Fibroblast of lung (primary cell): ENCODE data around the gene COLEC11. TPM values are rescaled to one million over a fixed set of nuclear protein-coding genes. Genes with fewer than 3 reads are reported as not detected.

Source experiments
- DNase-seq, 2 donors: peaks; one replicate each; pipeline versions ENCODE4 v3.0.0 to v3.0.0-alpha.2; 2010; ENCODE audit warnings: low read depth in 2 of 2
- H2AFZ ChIP-seq: 2 replicates; pipeline ENCODE4 v1.5.1; 2012; ENCODE audit warnings: low read length, control low read depth, inconsistent platforms
- H3K27ac ChIP-seq: 2 replicates; pipeline ENCODE4 v1.5.1; 2011; ENCODE audit warnings: low read length, control low read depth; ENCODE audit not compliant: insufficient read depth
- H3K27me3 ChIP-seq: 2 replicates; pipeline ENCODE4 v1.5.1; 2011; ENCODE audit warnings: mild to moderate bottlenecking, low read length; ENCODE audit not compliant: control insufficient read depth, insufficient read depth
- H3K36me3 ChIP-seq: 2 replicates; pipeline ENCODE4 v1.5.1; 2011; ENCODE audit warnings: low read length; ENCODE audit not compliant: control insufficient read depth, insufficient read depth
- H3K4me1 ChIP-seq: 2 replicates; pipeline ENCODE4 v1.5.1; 2011; ENCODE audit warnings: low read length; ENCODE audit not compliant: control insufficient read depth, insufficient read depth; ENCODE audit errors: extremely low read depth
- H3K4me2 ChIP-seq: 2 replicates; pipeline ENCODE4 v1.5.1; 2011; ENCODE audit warnings: low read length, control low read depth; ENCODE audit not compliant: insufficient read depth; ENCODE audit errors: extremely low read depth
- H3K4me3 ChIP-seq, 4 experiments: fragments of 200-600 bp in 1 of 4; sonication (generic) in 1 of 4; replicated peaks in 1 of 4; 2 replicates each; pipeline ENCODE4 v1.5.1; 2011 to 2016; ENCODE audit warnings: low read length in 4 of 4, low read depth in 3 of 4, mild to moderate bottlenecking in 3 of 4, control low read depth in 2 of 4, inconsistent platforms in 1 of 4, mixed read lengths in 1 of 4; ENCODE audit not compliant: insufficient read depth in 1 of 4; ENCODE audit errors: control extremely low read depth in 1 of 4
- H3K79me2 ChIP-seq: 2 replicates; pipeline ENCODE4 v1.5.1; 2012; ENCODE audit warnings: mild to moderate bottlenecking, low read length, inconsistent platforms; ENCODE audit not compliant: control insufficient read depth, insufficient read depth
- H3K9ac ChIP-seq: 2 replicates; pipeline ENCODE4 v1.5.1; 2011; ENCODE audit warnings: mild to moderate bottlenecking, low read length, control low read depth; ENCODE audit not compliant: insufficient read depth
- H3K9me3 ChIP-seq: 2 replicates; pipeline ENCODE4 v1.5.1; 2012; ENCODE audit warnings: low read depth, low read length; ENCODE audit not compliant: control insufficient read depth, insufficient read depth
- H4K20me1 ChIP-seq: 2 replicates; pipeline ENCODE4 v1.5.1; 2011; ENCODE audit warnings: low read length; ENCODE audit not compliant: control insufficient read depth, insufficient read depth; ENCODE audit errors: extremely low read depth
- CTCF ChIP-seq, 2 donors: IDR thresholded peaks in 1 of 2; conservative IDR thresholded peaks in 1 of 2; 1 replicate in 1 of 2; 2 replicates in 1 of 2; pipeline ENCODE4 v1.5.1; 2011 to 2012; ENCODE audit warnings: low read length in 2 of 2, control low read depth in 1 of 2, inconsistent platforms in 1 of 2, low read depth in 1 of 2, mild to moderate bottlenecking in 1 of 2
- EZH2 ChIP-seq: IDR thresholded peaks from 2 replicates; pipeline ENCODE4 v1.5.1; 2012; ENCODE audit warnings: low read length, control low read depth, mild to moderate bottlenecking; ENCODE audit errors: missing control alignments
- polyA plus RNA-seq, 2 donors: library from polyadenylated mRNA; depleted of rRNA in 1 of 2; stranded (reverse) in 1 of 2; unstranded in 1 of 2; fragments of >200 nt; gene quantifications; 2 replicates each; pipeline ENCODE4 v1.2.1, GENCODE V29; 2011 to 2012; ENCODE audit warnings: missing spikeins in 1 of 2
- total RNA-seq: library from RNA; depleted of rRNA; stranded (reverse); fragments of >200 nt; gene quantifications from 2 replicates; pipeline ENCODE4 v1.2.1, GENCODE V29; 2014

The COLEC11 gene
- total and polyA plus RNA-seq, 2 donors (not counting 1 experiment from before 2014, with no cell fraction given): 0.30 to 0.83 TPM

GRCh38 chr2:3625186-3625585 lies 30.3 kb downstream of the COLEC11 start:
- no peak overlapping the region for H3K27ac ChIP-seq
- no peaks in the 10 kb centered on the region for H4K20me1 ChIP-seq
- no peaks in the 10 kb centered on the region for H3K9me3 ChIP-seq
- H3K9ac ChIP-seq: no peak overlapping the region
- no peak overlapping the region for H3K4me2 ChIP-seq
- no peak for DNase-seq
- H3K4me1 ChIP-seq: peaks cover 2% of the 10 kb centered on the region
- no peaks in the 10 kb centered on the region for H3K79me2 ChIP-seq
- no peak overlapping the region for H2AFZ ChIP-seq
- H3K36me3 ChIP-seq: no peaks in the 10 kb centered on the region
- no peak for TF ChIP-seq CTCF (conservative IDR thresholded peaks at IDR 0.05 in 1 of 2, IDR thresholded peaks at IDR 0.05 in 1 of 2; ENCODE audit: low read depth in 1 of 2, low read length in 2 of 2)
- TF ChIP-seq EZH2: no peak
- no peak overlapping the region for H3K4me3 ChIP-seq
- no peaks in the 10 kb centered on the region for H3K27me3 ChIP-seq

GRCh38 chr2:3626118-3626811 lies 31.4 kb downstream of the COLEC11 start:
- Histone ChIP-seq H4K20me1 (no peaks in the 10 kb centered on the region), H3K4me3 (no peak overlapping the region), H3K4me1 (no peaks in the 10 kb centered on the region), H2AFZ (no peak overlapping the region), H3K79me2 (no peaks in the 10 kb centered on the region), H3K36me3 (no peaks in the 10 kb centered on the region), H3K9me3 (no peaks in the 10 kb centered on the region), H3K27me3 (no peaks in the 10 kb centered on the region), H3K27ac (no peak overlapping the region), H3K4me2 (no peak overlapping the region), H3K9ac (no peak overlapping the region)
- TF ChIP-seq CTCF (conservative IDR thresholded peaks at IDR 0.05 in 1 of 2, IDR thresholded peaks at IDR 0.05 in 1 of 2; ENCODE audit: low read depth in 1 of 2, low read length in 2 of 2) (no peak), EZH2 (no peak)
- DNase-seq: peak in 1 of 2 donors; percentile 91

- TF ChIP-seq CTCF (conservative IDR thresholded peaks at IDR 0.05 in 1 of 2, IDR thresholded peaks at IDR 0.05 in 1 of 2; ENCODE audit: low read depth in 1 of 2, low read length in 2 of 2): peak in 1 of 2 donors; percentile 5
- no peak for TF ChIP-seq EZH2
- H3K27ac ChIP-seq: no peak overlapping the region
- no peaks in the 10 kb centered on the region for H3K4me1 ChIP-seq
- H3K9ac ChIP-seq: no peak overlapping the region
- DNase-seq: no peak
- H3K4me3 ChIP-seq: no peak overlapping the region
- no peak overlapping the region for H2AFZ ChIP-seq
- H3K9me3 ChIP-seq: no peaks in the 10 kb centered on the region
- no peaks in the 10 kb centered on the region for H3K36me3 ChIP-seq
- no peak overlapping the region for H3K4me2 ChIP-seq
- H3K79me2 ChIP-seq: no peaks in the 10 kb centered on the region
- H3K27me3 ChIP-seq: no peaks in the 10 kb centered on the region
- no peaks in the 10 kb centered on the region for H4K20me1 ChIP-seq
Observed at GRCh38 chr2:3626812-3627499, 32.0 kb downstream of the COLEC11 start.
